NCI-H2107 treated with DMSO at 0.1 percent for 48 hours (cell line): ENCODE results near the gene CLDN8.
A peak's percentile ranks its signal among the peaks of the same experiment; 100 is the strongest.

Source experiments
- DNase-seq: peaks from one replicate; lab custom pipeline; 2025; ENCODE audit not compliant: unreplicated experiment; lab: John Stamatoyannopoulos, UW

CLDN8 gene

DNA sequence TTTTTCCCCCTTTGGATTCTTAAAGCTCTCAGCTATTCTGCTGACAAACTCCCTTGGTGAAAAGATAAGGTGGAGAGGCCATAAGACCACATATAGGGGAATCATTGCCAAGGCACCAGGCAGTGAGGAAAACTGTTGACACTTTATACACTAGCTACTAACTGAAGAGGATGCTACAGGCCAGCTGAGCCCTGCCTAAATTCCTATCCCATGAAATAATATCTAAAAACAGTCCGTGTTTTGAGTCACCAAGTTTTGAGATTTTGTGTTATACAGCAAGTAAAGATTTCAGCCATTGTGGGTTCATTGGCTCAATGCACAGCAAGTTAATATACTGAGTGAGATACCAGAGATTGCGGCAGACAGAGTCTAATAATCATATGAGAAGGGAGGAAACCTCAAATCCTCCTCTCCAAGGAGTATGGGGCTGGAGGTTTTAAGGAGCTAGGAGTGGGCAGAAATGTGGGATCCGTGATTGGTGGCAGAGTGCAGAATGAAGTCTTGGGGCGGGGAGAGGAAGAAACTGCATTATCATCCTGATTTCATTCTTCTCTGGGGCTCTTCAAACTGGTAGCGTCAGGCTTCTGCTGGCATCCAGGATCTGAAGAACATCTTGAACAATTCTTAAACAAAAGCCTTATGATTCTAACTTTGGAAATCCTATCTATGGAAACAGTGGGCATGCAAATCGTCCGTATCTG is 9.2 kb downstream of the CLDN8 start:
- no peak for DNase-seq

- DNase-seq, result no peak
These were observed 15.9 kb downstream of the CLDN8 start for GRCh38 chr21:30200000-30200399.

GRCh38 chr21:30194701-30195299 is 21.1 kb downstream of the CLDN8 start:
- peak; percentile 43 for DNase-seq

GRCh38 chr21:30193201-30193600 is 22.7 kb downstream of the CLDN8 start:
- DNase-seq, result no peak

DNA sequence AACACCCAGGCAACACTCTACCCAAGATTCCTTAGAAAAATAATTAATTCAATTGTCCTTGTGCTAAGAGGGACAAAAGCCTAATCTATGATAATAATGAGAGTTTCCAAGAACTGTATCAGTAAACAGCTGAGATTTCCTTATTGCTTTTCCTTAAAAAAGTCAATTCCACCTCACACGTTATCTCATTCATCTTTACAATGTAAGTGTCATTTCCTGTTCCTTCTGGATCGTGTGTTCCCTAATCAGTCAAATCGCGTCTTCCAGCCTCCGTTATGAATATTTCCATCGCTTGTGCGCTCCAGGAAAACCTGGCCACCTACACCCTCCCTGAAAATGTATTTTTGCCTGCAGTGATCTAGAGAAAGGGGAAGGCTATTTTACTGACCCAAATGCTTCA is 25.3 kb downstream of the CLDN8 start:
- no peak for DNase-seq

DNA sequence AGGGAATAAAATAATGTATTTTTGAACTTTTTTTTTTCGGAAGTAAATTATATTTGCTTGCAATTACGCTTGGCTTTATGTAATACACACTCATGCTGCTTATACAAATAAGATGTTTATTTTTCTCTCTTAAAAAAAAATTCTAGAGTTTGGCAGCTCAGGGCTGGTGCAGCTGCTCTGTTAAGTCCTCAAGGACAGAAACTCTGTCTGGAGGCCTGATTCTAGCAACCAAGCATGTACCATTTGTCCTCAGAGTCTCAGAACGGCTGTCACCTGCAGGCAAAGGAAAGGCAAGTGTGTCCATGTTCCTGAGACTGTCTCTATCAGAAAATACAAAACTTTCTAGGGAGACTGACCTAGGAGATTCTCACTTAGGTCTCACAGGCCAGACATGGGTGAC is 26.1 kb downstream of the CLDN8 start:
- DNase-seq, result no peak

- DNase-seq, result no peak
These were observed 29.7 kb downstream of the CLDN8 start for GRCh38 chr21:30186242-30186641.

- no peak for DNase-seq
These were observed 47.8 kb downstream of the CLDN8 start for GRCh38 chr21:30168086-30168485.

GRCh38 chr21:30166705-30167104 is 49.2 kb downstream of the CLDN8 start, which contains the start of gene CLDN17:
CLDN17 (minus strand) TSS chr21:30166805; CDS start chr21:30166617, 188 bp downstream.
- no peak for DNase-seq

GRCh38 chr21:30166171-30166570 is 49.7 kb downstream of the CLDN8 start:
- no peak for DNase-seq

- no peak for DNase-seq
These were observed 51.1 kb downstream of the CLDN8 start for GRCh38 chr21:30164796-30165195.
